Left lung (tissue), 10 donors: ENCODE data around the gene BOK. TPM values are rescaled to one million over a fixed set of nuclear protein-coding genes. Genes with fewer than 3 reads are reported as not detected.

Experiments
- ATAC-seq: fragments of 200-7000 bp; cut with Tn5 transposase; one replicate; pipeline ENCODE4 v1.9.1; 2020; ENCODE audit warnings: moderate library complexity
- DNase-seq, 4 donors: peaks; one replicate each; pipeline ENCODE4 v3.0.0-alpha.2; 2013 to 2020
- H3K27ac ChIP-seq, 2 donors: fragments of 200-600 bp; sonication (generic) in 1 of 2; one replicate each; pipeline versions ENCODE4 v1.5.0 to v1.8.0; 2020 to 2021
- H3K27me3 ChIP-seq, 2 donors: fragments of 200-600 bp; sonication (generic) in 1 of 2; one replicate each; pipeline versions ENCODE4 v1.5.0 to v1.8.0; 2020 to 2021
- H3K36me3 ChIP-seq, 2 donors: fragments of 200-600 bp; sonication (generic) in 1 of 2; one replicate each; pipeline versions ENCODE4 v1.5.0 to v1.8.0; 2020 to 2021
- H3K4me1 ChIP-seq, 2 donors: fragments of 200-600 bp; one replicate each; pipeline ENCODE4 v1.8.0; 2021
- H3K4me3 ChIP-seq, 2 donors: fragments of 200-600 bp; sonication (generic) in 1 of 2; one replicate each; pipeline versions ENCODE4 v1.5.0 to v1.8.0; 2020 to 2021; ENCODE audit warnings: mild to moderate bottlenecking in 1 of 2
- H3K9me3 ChIP-seq, 2 donors: fragments of 200-600 bp; sonication (generic) in 1 of 2; one replicate each; pipeline versions ENCODE4 v1.5.0 to v1.8.0; 2020 to 2021
- intact Hi-C, 2 donors: fragments of 100-400 bp; cut with DNase I; formaldehyde crosslinking; loops; one replicate each; pipeline versions ENCODE4 v1.11.2 to v1.14.2; 2022
- polyA plus RNA-seq, 6 donors: library from polyadenylated mRNA; unstranded; fragments of 120-200 nt; gene quantifications; one replicate each; pipeline ENCODE4 v1.2.1, GENCODE V29; 2013; ENCODE audit not compliant: insufficient read length in 6 of 6
- total RNA-seq, 2 donors: library from RNA; stranded (reverse); fragmentation: NEBNext Ultra II Directional; extraction: Animal tissue kit (Norgen Biotek cat#: 25700); gene quantifications; one replicate each; pipeline ENCODE4 v1.2.1, GENCODE V29; 2021
- TF ChIP-seq, protein P1 (sequence below), 2 donors: fragments of 200-600 bp; sonication (generic) in 1 of 2; IDR thresholded peaks; one replicate each; pipeline versions ENCODE4 v1.5.0 to v1.8.0; 2021; ENCODE audit warnings: antibody characterized with exemption in 2 of 2
- donor health status: DM: no; HTN: yes; CAD: no.
- donor health status: DM: no; HTN: no; CAD: no.

The BOK gene
- total and polyA plus RNA-seq, 8 donors: 17.8 to 66.5 (median 25.9) TPM

DNA sequence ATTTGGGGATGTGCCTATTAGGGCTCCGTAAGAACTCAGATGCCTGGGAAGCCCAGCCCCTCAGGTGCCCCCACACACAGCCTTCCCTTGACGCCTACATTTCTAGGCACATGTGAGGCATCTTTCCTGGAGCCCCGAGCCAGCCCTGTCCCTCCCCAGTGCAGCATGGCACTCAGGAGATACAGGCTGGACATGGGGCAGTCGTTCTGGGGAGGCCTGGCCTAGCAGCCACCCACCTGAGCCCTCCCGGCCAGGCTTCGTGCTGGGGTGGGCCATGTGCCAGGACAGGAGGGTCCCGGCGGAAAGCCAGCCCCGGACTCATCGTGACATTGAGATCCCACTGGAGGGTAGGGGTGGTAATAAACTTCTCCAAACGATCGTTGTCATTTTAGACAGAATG is 15.2 kb downstream of the BOK start:
- TF ChIP-seq, protein P1, sequence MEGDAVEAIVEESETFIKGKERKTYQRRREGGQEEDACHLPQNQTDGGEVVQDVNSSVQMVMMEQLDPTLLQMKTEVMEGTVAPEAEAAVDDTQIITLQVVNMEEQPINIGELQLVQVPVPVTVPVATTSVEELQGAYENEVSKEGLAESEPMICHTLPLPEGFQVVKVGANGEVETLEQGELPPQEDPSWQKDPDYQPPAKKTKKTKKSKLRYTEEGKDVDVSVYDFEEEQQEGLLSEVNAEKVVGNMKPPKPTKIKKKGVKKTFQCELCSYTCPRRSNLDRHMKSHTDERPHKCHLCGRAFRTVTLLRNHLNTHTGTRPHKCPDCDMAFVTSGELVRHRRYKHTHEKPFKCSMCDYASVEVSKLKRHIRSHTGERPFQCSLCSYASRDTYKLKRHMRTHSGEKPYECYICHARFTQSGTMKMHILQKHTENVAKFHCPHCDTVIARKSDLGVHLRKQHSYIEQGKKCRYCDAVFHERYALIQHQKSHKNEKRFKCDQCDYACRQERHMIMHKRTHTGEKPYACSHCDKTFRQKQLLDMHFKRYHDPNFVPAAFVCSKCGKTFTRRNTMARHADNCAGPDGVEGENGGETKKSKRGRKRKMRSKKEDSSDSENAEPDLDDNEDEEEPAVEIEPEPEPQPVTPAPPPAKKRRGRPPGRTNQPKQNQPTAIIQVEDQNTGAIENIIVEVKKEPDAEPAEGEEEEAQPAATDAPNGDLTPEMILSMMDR (IDR thresholded peaks at IDR 0.05): no peak
- no peak for ATAC-seq
- peaks cover 0 to 37% of the 10 kb centered on the region in 2 donors for H3K36me3 ChIP-seq

DNA sequence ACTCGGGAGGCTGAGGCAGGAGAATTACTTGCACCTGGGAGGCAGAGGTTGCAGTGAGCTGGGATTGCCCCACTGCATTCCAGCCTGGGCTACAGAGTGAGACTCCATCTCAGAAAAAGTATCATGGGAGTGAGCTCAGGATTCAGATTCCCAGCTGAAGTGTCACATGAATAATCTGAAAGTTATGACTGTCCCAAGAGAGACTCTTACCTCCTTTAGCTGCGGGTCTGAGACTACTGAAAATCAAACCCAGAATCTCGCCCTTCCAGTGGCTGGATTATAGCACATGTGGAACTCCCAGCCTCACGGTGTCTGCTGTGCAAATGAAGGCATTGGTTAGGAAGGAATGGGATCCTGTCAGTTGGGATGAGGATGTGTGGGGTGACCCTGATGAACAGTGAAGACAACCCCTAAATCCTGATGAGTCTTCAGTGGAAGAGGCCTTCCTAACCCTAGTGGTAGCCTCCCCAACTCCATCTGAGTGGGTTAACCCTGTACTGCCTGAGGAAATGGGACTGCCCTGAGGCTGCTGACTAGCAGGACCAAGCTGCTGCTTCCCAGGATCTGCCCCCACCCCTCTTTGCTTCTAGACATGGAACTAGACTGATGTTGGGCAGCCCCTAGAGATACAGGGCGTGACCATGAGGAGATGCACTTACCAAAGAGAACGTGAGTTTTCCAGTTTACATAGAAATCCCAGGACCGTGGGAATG is 16.5 kb downstream of the BOK start:
- intact Hi-C loops: no loop called here
- peaks cover 0 to 31% of the 10 kb centered on the region in 2 donors for H3K36me3 ChIP-seq
- H3K4me1 ChIP-seq: peaks cover 0 to 4% of the 10 kb centered on the region in 2 donors
- no peak overlapping the region for H3K4me3 ChIP-seq
- H3K27me3 ChIP-seq: no peaks in the 10 kb centered on the region
- TF ChIP-seq, protein P1 (IDR thresholded peaks at IDR 0.05): no peak
- no peak overlapping the region for H3K27ac ChIP-seq
- DNase-seq (no peak), ATAC-seq (no peak)
- no peaks in the 10 kb centered on the region for H3K9me3 ChIP-seq

More for the DNA sequence above, 15.2 kb downstream of the BOK start:
- H3K9me3 ChIP-seq: no peaks in the 10 kb centered on the region
- H3K27me3 ChIP-seq: no peaks in the 10 kb centered on the region
- intact Hi-C loops: no loop called here
- no peak overlapping the region for H3K27ac ChIP-seq
- DNase-seq: peak in 2 of 4 donors; percentile 27 to 43
- H3K4me1 ChIP-seq: peaks cover 0 to 4% of the 10 kb centered on the region in 2 donors
- H3K4me3 ChIP-seq: no peak overlapping the region

DNA sequence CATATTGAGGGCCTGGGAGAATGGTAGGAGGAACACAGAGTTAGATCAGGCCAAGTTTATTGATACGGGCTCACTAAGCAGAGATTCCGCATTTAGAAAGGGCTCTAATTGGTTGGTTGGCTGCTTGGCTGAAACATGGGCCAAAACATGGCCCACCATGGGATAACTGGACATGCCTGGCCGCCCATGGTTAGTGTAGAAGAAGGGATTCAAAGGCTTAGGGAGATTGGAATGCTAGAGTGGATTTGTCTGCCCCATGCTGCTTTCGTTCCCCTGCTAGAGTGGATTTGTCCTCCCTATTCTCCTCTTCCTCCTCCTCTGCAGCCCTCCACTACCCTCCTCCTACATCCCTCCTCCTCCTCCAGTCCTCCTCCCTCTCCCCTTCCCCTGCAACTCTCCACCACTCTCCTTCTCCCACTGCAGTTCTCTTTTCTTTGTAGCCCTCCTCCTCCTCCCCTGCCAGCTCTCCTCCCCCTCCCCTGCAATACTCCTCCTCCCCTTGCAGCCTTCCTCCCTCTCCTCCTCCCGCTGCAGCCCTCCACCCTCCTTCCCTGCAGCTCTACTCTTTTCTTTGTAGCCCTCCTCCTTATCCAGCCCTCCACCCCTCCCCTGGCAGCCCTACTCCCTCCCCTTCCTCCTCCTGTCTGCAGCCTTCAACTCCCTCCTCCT is 17.2 kb downstream of the BOK start:
- ATAC-seq: no peak
- Histone ChIP-seq H3K36me3 (peaks cover 0 to 31% of the 10 kb centered on the region in 2 donors), H3K9me3 (no peaks in the 10 kb centered on the region), H3K4me3 (no peak overlapping the region), H3K4me1 (peaks cover 0 to 4% of the 10 kb centered on the region in 2 donors), H3K27me3 (no peaks in the 10 kb centered on the region), H3K27ac (no peak overlapping the region)
- TF ChIP-seq, protein P1 (IDR thresholded peaks at IDR 0.05): no peak
- intact Hi-C loops: no loop called here
- no peak for DNase-seq

DNA sequence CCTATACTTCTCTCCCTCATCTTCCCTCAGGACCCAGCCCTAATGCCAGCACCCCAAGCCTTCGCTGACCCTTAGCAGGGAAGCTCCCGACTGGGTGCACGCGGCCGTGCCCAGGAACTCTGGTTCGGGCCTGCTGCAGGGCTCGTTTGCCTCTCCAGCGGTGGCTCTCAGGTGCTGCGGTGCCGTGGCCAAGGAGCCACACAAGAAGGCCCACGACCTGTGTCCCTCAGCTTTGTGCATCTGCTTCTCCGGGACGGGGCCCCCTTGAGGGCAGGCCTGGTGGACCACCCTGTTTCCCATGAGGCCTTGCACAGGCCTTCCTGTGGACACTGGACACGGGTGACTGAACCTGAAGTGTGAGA is 17.7 kb downstream of the BOK start:
- intact Hi-C loops: no loop called here
- TF ChIP-seq, protein P1 (IDR thresholded peaks at IDR 0.05): no peak
- H3K9me3 ChIP-seq: no peaks in the 10 kb centered on the region
- ATAC-seq: no peak
- no peak overlapping the region for H3K27ac ChIP-seq
- peaks cover 0 to 31% of the 10 kb centered on the region in 2 donors for H3K36me3 ChIP-seq
- peaks cover 0 to 4% of the 10 kb centered on the region in 2 donors for H3K4me1 ChIP-seq
- H3K27me3 ChIP-seq: no peaks in the 10 kb centered on the region
- DNase-seq: no peak
- no peak overlapping the region for H3K4me3 ChIP-seq

DNA sequence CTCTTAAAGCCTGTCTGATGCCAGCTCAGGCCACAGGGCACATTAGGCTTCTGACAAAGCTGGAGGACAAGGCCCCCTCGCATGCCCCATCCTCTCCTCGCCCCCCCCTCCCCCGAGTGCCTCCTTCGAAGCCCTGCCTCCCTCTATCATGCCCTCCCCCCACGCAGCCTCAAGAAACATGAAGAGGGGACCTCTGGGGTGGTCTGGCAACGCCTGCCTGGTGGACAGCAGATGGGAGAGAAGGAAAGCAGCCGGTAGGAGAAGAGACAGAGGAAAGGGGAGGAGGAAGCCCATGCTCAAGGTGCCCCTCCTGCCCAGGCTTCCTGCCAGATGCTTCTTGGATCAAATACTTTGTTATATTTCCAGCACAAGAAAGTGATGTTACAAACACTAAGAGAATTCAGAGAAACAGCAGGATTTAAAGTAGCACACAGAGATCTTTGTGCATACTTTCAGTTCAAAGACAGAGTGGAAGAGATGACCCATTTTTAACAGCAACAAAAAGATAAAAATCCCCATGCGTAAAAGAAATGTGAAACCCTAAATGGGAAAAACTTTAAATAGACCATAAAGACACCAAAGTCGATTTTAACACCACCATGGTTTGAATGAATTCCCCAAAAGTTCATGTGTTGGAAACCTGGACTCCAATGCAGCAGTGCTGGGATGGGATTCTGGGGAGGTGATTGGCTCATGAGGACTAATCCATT is 19.0 kb downstream of the BOK start:
- no peaks in the 10 kb centered on the region for H3K9me3 ChIP-seq
- H3K4me1 ChIP-seq: peaks cover 0 to 4% of the 10 kb centered on the region in 2 donors
- H3K27me3 ChIP-seq: no peaks in the 10 kb centered on the region
- H3K36me3 ChIP-seq: peaks cover 0 to 30% of the 10 kb centered on the region in 2 donors
- peak in 1 of 4 donors; percentile 82 for DNase-seq
- ATAC-seq: peak; percentile 31
- TF ChIP-seq, protein P1 (IDR thresholded peaks at IDR 0.05): no peak
- no peak overlapping the region for H3K27ac ChIP-seq
- intact Hi-C loops: no loop called here
- no peak overlapping the region for H3K4me3 ChIP-seq
